ENCODE results near the gene MYO9A. TPM values are rescaled to one million over a fixed set of nuclear protein-coding genes. Genes with fewer than 3 reads are reported as not detected.

MYO9A gene, protein sequence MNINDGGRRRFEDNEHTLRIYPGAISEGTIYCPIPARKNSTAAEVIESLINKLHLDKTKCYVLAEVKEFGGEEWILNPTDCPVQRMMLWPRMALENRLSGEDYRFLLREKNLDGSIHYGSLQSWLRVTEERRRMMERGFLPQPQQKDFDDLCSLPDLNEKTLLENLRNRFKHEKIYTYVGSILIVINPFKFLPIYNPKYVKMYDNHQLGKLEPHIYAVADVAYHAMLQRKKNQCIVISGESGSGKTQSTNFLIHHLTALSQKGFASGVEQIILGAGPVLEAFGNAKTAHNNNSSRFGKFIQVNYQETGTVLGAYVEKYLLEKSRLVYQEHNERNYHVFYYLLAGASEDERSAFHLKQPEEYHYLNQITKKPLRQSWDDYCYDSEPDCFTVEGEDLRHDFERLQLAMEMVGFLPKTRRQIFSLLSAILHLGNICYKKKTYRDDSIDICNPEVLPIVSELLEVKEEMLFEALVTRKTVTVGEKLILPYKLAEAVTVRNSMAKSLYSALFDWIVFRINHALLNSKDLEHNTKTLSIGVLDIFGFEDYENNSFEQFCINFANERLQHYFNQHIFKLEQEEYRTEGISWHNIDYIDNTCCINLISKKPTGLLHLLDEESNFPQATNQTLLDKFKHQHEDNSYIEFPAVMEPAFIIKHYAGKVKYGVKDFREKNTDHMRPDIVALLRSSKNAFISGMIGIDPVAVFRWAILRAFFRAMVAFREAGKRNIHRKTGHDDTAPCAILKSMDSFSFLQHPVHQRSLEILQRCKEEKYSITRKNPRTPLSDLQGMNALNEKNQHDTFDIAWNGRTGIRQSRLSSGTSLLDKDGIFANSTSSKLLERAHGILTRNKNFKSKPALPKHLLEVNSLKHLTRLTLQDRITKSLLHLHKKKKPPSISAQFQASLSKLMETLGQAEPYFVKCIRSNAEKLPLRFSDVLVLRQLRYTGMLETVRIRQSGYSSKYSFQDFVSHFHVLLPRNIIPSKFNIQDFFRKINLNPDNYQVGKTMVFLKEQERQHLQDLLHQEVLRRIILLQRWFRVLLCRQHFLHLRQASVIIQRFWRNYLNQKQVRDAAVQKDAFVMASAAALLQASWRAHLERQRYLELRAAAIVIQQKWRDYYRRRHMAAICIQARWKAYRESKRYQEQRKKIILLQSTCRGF (N-terminal part only)
- total RNA-seq: 16.6 and 19.2 TPM in 2 replicates

DNA sequence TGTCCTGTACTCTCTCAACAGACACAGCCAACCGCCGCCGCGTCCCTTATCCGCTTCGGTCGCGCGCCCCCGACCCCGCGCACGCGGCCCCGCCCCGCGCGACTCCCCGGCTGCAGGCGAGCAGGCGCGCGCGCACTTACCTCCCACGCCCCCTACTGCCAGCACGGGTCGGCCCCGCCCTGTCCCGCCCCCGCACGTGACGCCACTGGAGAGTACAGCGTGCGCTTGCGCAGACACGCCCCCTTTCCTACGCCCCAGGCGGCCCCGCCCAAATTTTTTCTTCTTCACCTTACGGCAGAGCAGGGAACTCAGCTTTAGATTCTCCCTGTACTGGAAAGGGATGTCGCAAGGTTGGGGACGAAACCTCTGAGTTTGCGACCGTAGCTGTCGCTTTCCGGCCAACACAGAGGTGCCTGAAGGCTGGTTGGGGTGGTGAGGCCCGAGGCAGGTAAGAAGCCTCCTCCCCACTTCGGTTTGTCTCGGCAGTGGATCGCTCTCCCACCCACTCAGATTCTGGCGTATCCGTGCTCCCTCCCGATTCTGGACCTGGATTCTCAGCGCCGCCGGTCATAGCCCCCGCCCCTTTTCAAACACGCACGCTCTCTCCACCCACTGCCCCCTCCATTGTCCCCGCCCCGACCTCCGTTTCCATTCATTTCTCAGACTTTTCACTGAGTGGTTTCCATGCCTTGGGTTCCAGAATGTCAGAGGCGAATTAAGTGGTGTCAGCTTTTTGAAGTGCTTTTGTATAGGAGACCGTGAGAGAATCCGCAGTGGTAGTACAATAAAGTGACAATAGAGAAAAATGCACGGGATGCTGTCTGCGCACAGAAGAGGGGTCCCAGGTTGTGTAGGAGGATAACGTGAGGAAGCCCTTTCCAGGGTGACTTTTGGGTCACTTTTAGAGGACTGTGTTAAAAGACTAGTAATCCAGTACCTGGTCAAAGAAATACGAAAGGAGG is at the start of gene MYO9A, which contains the start of gene SENP8:
Gene MYO9A (minus strand): TSS at position 134 of the 962 bp plus-strand sequence. CDS start 71,587 bp downstream, outside the sequence.
Gene SENP8 (plus strand): TSS at position 387 of the 962 bp plus-strand sequence. CDS start 21,221 bp downstream, outside the sequence.
- intact Hi-C loops (cut with micrococcal nuclease): loop anchor here (1.0 to 5.0 kb wide), 3 partner anchors 110 to 354 kb away; partner anchors contain the start of genes ARIH1 and HEXA

GRCh38 chr15:72167445-72167844 is 49.5 kb upstream of the MYO9A start:
- intact Hi-C loops (cut with micrococcal nuclease): no loop called here

- intact Hi-C loops (cut with micrococcal nuclease): no loop called here
These were observed 48.9 kb upstream of the MYO9A start for GRCh38 chr15:72166716-72167417.

DNA sequence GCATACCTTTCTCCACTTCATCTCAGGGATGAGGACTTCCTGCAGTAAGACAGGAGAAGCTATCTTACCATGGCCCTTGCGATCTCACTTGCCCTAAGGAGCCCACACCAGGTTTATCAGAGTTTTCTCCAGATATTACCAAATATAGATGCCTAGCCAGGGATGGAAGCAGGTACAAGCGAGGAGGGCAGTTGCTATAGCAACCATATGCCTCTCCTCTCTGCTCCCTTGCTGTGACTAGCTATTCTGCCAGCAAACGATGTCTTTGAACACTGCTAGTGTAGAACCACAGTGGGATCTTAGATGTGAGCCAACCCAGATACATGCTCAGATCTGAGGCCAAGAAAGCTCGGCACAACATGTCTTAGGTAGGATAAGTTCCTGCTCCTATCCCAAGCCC is 45.8 kb upstream of the MYO9A start:
- intact Hi-C loops (cut with micrococcal nuclease): no loop called here

DNA sequence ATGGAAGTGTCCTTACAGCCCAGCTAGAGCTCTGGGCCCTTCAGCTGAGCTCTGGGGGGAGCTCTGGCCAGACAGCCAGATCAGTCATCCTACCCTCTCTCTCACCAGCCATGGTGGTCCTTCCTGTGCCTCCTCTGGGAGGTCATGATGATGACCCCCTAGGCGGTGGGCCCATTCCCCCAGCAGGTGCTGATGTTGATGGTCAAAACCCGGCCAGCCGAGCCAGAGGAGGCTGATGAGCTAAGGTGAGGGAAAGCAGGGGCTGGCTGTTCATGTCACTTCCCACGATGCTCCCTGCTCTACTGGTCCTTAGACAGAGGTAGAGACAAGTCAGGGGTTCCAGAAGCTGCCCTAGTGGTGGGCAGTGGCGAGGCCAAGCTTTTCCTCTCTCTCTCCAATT is 44.6 kb upstream of the MYO9A start:
- intact Hi-C loops (cut with micrococcal nuclease): no loop called here

DNA sequence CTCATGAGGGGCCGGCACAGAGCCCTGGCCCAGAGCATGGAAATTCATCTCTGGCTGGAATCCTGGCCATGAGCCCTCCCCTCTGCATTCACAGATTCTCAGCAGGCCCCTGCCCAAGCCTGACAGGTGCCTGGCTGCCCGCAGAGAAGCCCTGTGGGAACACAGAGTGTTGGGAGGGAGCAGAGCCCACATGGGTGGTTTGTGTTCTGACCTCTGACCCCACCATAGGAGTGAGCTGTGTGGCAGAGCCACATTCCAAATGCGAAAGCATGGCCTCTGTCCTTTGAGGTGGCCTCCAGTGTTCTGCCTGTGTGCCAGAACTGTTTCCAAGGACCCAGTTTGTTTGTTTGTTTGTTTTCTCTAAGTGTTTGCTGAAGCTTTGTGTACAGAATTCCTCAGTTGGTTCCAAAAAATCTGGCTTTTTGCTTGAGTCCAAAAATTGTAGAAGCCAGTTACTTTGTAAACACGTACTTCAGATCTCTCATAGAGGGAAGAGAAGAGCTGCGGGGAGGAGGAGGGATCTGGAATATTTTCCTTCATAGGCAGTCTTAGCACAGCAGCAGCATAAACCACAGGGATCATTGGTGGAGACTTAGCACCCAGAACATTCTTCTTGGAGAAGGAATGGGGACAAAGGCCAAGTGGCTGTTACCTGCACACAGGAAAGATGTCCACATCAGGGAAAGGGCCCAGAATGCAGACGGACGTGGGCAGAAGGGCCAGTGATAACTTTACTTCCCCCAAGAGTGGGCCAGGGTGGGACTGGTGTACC is 43.6 kb upstream of the MYO9A start:
- intact Hi-C loops (cut with micrococcal nuclease): no loop called here

- intact Hi-C loops (cut with micrococcal nuclease): no loop called here
These were observed 42.8 kb upstream of the MYO9A start for GRCh38 chr15:72160696-72161245.

DNA sequence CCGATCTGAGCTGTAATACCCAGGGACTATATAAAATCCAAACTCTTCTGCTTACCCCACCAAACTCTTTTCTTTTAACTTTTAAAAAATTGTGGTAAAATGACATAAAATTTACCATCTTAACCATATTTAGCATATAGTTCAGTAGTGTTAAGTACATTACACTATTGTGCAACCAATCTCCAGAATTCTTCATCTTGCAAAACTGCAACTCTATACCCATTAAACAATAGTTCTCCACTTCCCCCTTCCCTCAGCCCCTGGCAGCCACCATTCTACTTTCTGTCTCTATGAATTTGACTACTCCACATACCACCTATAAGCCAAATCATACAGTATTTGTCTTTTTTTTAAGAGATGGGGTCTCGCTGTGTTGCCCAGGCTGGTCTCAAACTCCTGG is 39.0 kb upstream of the MYO9A start:
- intact Hi-C loops (cut with micrococcal nuclease): loop anchor here (1.0 to 5.0 kb wide), 3 partner anchors 355 to 412 kb away; no protein-coding TSS in a partner anchor

- intact Hi-C loops (cut with micrococcal nuclease): loop anchor here (1.0 to 5.0 kb wide), 3 partner anchors 354 to 411 kb away; no protein-coding TSS in a partner anchor
These were observed 38.0 kb upstream of the MYO9A start for GRCh38 chr15:72155635-72156616.

DNA sequence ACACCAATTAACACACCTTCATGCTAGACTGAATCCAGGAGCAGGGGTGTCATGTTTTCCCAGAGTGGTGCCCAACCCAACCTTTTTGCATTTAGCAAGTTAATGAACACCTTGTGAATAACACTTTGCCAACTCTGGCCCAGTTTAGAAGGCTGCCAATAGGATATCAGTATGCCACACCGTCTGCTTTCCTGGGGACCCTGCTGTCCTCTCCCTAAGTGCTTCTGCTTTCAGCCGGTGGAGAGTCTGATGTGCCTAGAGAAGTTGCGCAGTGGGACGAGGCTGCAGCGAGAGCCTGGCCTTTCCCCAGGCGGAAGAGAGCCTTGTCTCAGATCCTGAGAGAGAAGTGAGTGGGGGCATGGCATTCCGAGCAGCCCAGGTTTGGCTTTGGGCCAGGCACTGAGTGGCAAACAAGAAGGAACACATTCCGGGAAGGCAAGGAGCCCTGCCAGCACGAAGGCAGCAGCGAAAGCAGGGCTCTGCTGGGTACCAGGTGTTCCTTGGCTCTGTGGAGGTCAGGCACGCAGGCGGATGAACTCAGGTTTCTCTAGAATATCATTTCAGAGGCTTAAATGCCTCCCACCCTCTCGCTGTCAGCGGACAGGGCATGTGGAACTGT is 37.2 kb upstream of the MYO9A start:
- intact Hi-C loops (cut with micrococcal nuclease): loop anchor here (5.0 kb wide), 1 partner anchor 353 kb away; no protein-coding TSS in a partner anchor

- intact Hi-C loops (cut with micrococcal nuclease): no loop called here
These were observed 36.4 kb upstream of the MYO9A start for GRCh38 chr15:72154316-72154715.

DNA sequence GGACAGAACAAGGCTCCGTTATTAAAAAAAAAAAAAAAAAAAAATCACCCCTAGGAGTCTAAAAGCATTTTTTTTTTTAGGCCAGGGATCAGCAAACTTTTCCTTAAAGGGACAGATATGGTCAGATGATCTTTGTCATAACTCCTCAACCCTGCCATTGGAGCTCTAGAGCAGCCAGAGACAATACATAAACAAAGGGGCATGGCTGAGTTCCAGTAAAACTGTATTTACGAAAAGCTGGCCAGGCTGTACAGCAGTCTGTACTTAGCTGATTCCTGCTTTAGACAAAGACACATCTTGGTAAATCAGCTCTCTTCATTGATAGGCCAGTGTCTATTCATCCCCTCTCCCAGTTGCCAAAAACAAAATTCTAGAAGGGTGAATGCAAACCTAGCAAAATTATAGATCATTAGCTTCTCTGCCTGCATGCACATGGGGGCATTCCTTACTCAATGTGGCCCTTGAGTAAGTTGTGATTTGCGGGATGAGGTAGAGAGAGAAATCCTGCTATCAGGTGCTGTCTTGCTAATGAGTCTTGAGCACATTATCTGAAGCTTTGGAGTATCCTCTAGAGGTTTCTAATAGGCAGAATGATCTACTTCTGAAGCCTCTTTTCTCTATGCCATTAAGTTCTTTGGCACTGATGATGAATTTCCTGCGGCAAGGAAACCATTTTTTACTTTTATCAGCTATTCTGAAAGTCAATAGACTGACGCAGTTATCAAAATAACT is 35.5 kb upstream of the MYO9A start:
- intact Hi-C loops (cut with micrococcal nuclease): no loop called here

DNA sequence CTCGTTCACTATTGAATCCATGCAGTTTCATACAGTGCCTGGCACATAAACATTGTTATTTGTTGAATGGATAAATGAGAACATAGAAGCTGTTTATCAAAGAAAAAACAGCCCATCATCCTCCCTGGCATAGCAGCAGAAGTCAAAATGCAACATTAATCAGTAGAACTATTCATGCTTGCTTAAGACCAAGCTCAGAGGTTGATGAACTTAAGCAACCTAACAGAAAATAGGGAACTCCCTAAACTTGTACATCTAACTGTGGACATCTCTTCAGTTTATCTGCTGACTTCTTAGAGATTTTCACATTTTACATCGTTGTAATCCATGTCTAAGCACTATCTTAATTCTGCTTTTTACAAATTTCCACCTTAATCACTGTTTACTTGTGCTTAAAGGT is 29.5 kb upstream of the MYO9A start:
- intact Hi-C loops (cut with micrococcal nuclease): no loop called here

GRCh38 chr15:72146934-72147333 is 29.0 kb upstream of the MYO9A start:
- intact Hi-C loops (cut with micrococcal nuclease): no loop called here

DNA sequence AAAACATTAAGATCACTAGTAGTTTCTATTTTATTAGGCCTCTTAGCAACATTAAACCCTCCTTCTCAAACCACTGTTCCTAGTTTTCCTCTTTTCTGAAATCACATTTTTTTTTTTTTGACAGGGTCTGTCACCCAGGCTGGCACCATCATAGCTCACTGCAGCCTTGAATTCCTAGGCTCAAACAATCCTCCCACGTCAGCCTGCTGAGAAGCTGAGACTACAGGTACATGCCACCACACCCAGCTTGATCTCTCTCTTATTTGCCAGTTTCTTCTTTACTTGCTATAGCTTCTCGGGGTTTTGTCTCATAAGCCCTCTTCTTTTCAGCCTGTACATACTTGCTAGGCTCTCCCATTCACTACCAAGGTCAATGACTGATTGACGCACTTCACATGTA is 28.3 kb upstream of the MYO9A start:
- intact Hi-C loops (cut with micrococcal nuclease): no loop called here
